OCI-LY7 (cell line): Measurements from ENCODE around the gene ST14. TPM values are rescaled to one million over a fixed set of nuclear protein-coding genes. Genes with fewer than 3 reads are reported as not detected.

Experiments used
- BruUV-seq: library from RNA; stranded (reverse); fragments of 400-500 nt; replicated peaks from 2 replicates; lab custom pipeline; 2021; lab: Mats Ljungman, UMichigan
- CTCF ChIA-PET: fragments of 300-600 bp; sonication (Branson Sonifier 250); formaldehyde crosslinking; loops from one replicate; lab custom pipeline; 2022; ENCODE audit warnings: antibody characterized with exemption; ENCODE audit not compliant: unreplicated experiment; lab: Charles Lee
- POLR2A ChIA-PET: fragments of 300-600 bp; sonication (Branson Sonifier 250); formaldehyde crosslinking; loops from one replicate; lab custom pipeline; 2022; ENCODE audit warnings: antibody characterized with exemption; lab: Charles Lee
- DNase-seq: peaks from one replicate; pipeline ENCODE4 v3.0.0-alpha.2; 2015; ENCODE audit warnings: low spot score
- H2AFZ ChIP-seq: fragments of 200-600 bp; sonication (generic), shearing (Covaris generic); 2 replicates; pipeline ENCODE4 v1.6.1; 2014; ENCODE audit warnings: mild to moderate bottlenecking, antibody characterized with exemption, low read length, moderate library complexity
- H3K27ac ChIP-seq: fragments of 200-600 bp; sonication (generic); 2 replicates; pipeline ENCODE4 v1.5.1; 2014; ENCODE audit warnings: mixed run types, low read depth, mild to moderate bottlenecking, moderate library complexity, low read length, inconsistent platforms; ENCODE audit not compliant: poor library complexity, severe bottlenecking
- H3K36me3 ChIP-seq: fragments of 200-600 bp; sonication (generic); 2 replicates; pipeline ENCODE4 v1.6.1; 2014; ENCODE audit warnings: mild to moderate bottlenecking, antibody characterized with exemption, low read length, moderate library complexity, mixed read lengths; ENCODE audit not compliant: insufficient read depth
- H3K4me1 ChIP-seq: fragments of 200-600 bp; sonication (generic); 2 replicates; pipeline ENCODE4 v1.5.1; 2014; ENCODE audit warnings: mild to moderate bottlenecking, low read length; ENCODE audit not compliant: insufficient read depth, poor library complexity, severe bottlenecking
- H3K4me2 ChIP-seq: fragments of 200-600 bp; sonication (generic); 2 replicates; pipeline ENCODE4 v1.6.1; 2014; ENCODE audit warnings: mild to moderate bottlenecking, low read length
- H3K4me3 ChIP-seq: fragments of 200-600 bp; sonication (generic); 2 replicates; pipeline ENCODE4 v1.5.1; 2014; ENCODE audit warnings: mild to moderate bottlenecking, low read depth, low read length; ENCODE audit not compliant: poor library complexity, severe bottlenecking
- H3K79me2 ChIP-seq: fragments of 200-600 bp; sonication (generic); 2 replicates; pipeline ENCODE4 v1.6.1; 2016; ENCODE audit warnings: low read depth, mild to moderate bottlenecking, low read length, moderate library complexity, mixed read lengths; ENCODE audit not compliant: insufficient read depth
- H3K9me2 ChIP-seq: fragments of 200-600 bp; sonication (generic); 2 replicates; pipeline ENCODE4 v1.6.1; 2016; ENCODE audit warnings: mild to moderate bottlenecking, low read length, mixed read lengths; ENCODE audit not compliant: insufficient read depth
- H3K9me3 ChIP-seq: fragments of 200-600 bp; sonication (generic); 2 replicates; pipeline ENCODE4 v1.6.1; 2014; ENCODE audit warnings: mild to moderate bottlenecking, mixed run types, low read length, mixed read lengths
- H4K20me1 ChIP-seq: fragments of 200-600 bp; sonication (generic); 2 replicates; pipeline ENCODE4 v1.6.1; 2014; ENCODE audit warnings: mild to moderate bottlenecking, antibody characterized with exemption, low read length, moderate library complexity, mixed read lengths; ENCODE audit not compliant: insufficient read depth
- CTCF ChIP-seq: fragments of 200-600 bp; sonication (generic); conservative IDR thresholded peaks from 2 replicates; pipeline ENCODE4 v1.5.1; 2014; ENCODE audit warnings: mild to moderate bottlenecking, antibody characterized with exemption, low read length, moderate library complexity, mixed read lengths
- EZH2phosphoT487 ChIP-seq: fragments of 200-600 bp; sonication (generic); IDR thresholded peaks from 2 replicates; pipeline ENCODE4 v1.6.1; 2018; ENCODE audit warnings: low read depth, borderline replicate concordance, mild to moderate bottlenecking, mixed run types, antibody characterized with exemption, low read length, moderate library complexity, mixed read lengths
- intact Hi-C: fragments of 100-400 bp; cut with micrococcal nuclease; formaldehyde crosslinking; loops from one replicate; pipeline ENCODE4 v1.10.0; 2022; ENCODE audit not compliant: unreplicated experiment
- total RNA-seq, 2 experiments: library from RNA; depleted of rRNA in 1 of 2; stranded (reverse); fragments of >200 nt in 1 of 2; shearing (Covaris generic) in 1 of 2; gene quantifications; 2 replicates each; pipeline ENCODE4 v1.2.3, GENCODE V29; 2014 to 2022

The ST14 gene
- total RNA-seq, 2 experiments from 2014 or later, result 98.0 to 135 TPM

- Histone ChIP-seq H4K20me1 (no peaks in the 10 kb centered on the region), H3K4me2 (peak overlapping the region; percentile 95), H3K9me3 (no peaks in the 10 kb centered on the region), H2AFZ (no peak overlapping the region), H3K4me1 (peaks cover 81% of the 10 kb centered on the region), H3K79me2 (peaks cover 79% of the 10 kb centered on the region), H3K27ac (peak overlapping the region; percentile 93), H3K4me3 (peak overlapping the region; percentile 74), H3K9me2 (no peaks in the 10 kb centered on the region), H3K36me3 (peaks cover 53% of the 10 kb centered on the region; the same call in 1 of the 2 replicates)
- intact Hi-C loops, result loop anchor here (5.0 kb wide), 2 partner anchors 1540 to 1690 kb away; no protein-coding TSS in a partner anchor
- peak; percentile 58 for DNase-seq
- BruUV-seq, result no TSS peak
- POLR2A ChIA-PET, result interaction anchor here (1.0 to 4.4 kb wide), 10 partner anchors 9 to 216 kb away, joined by 3 to 17 read pairs (median 6); no protein-coding TSS in a partner anchor
- TF ChIP-seq CTCF, result no peak
- no peak for TF ChIP-seq EZH2phosphoT487
- CTCF ChIA-PET, result no interaction called here
Measured at GRCh38 chr11:130162733-130163132, 3.2 kb downstream of the ST14 start.

- intact Hi-C loops, result loop anchor here (5.0 kb wide), 2 partner anchors 1541 to 1691 kb away; no protein-coding TSS in a partner anchor
- H2AFZ ChIP-seq, result no peak overlapping the region
- peak; percentile 36 for TF ChIP-seq CTCF
- no peak for TF ChIP-seq EZH2phosphoT487
- no peaks in the 10 kb centered on the region for H3K9me3 ChIP-seq
- ChIA-PET CTCF (no interaction called here), POLR2A (interaction anchor here (1.1 to 6.2 kb wide), 6 partner anchors 8 to 160 kb away, joined by 5 to 67 read pairs (median 9); no protein-coding TSS in a partner anchor)
- H3K4me3 ChIP-seq, result peak overlapping the region; percentile 74
- H3K27ac ChIP-seq, result peak overlapping the region; percentile 93
- DNase-seq, result peak; percentile 70
- H4K20me1 ChIP-seq, result no peaks in the 10 kb centered on the region
- H3K79me2 ChIP-seq, result peaks cover 88% of the 10 kb centered on the region
- H3K4me1 ChIP-seq, result peaks cover 81% of the 10 kb centered on the region
- H3K4me2 ChIP-seq, result peak overlapping the region; percentile 95
- H3K36me3 ChIP-seq, result peaks cover 55% of the 10 kb centered on the region; the same call in 1 of the 2 replicates
- H3K9me2 ChIP-seq, result no peaks in the 10 kb centered on the region
- no TSS peak for BruUV-seq
Measured at GRCh38 chr11:130163346-130164220, 4.0 kb downstream of the ST14 start.
